HEK293 (cell line): ENCODE data around the gene USP12.
A peak's percentile ranks its signal among the peaks of the same experiment; 100 is the strongest.

Experiments used
- CTCF ChIA-PET: fragments of 350-600 bp; formaldehyde crosslinking; extraction: SDS; loops from one replicate; lab custom pipeline; 2021; ENCODE audit warnings: antibody characterized with exemption; lab: Yijun Ruan, JAX
- POLR2A ChIA-PET: fragments of 300-600 bp; formaldehyde crosslinking; extraction: SDS; loops from one replicate; lab custom pipeline; 2020; ENCODE audit warnings: antibody characterized with exemption, inconsistent platforms; lab: Yijun Ruan, JAX
- H3K27ac ChIP-seq: fragments of 200-500 bp; sonication (Bioruptor generic); 2 replicates; pipeline ENCODE4 v1.5.1; 2014; ENCODE audit warnings: low read depth, low read length, control low read depth, inconsistent platforms; ENCODE audit errors: extremely low read depth
- H3K36me3 ChIP-seq, 2 experiments: fragments of 200-500 bp in 1 of 2; sonication (Bioruptor generic) in 1 of 2; 1 replicate in 1 of 2; 2 replicates in 1 of 2; pipeline ENCODE4 v1.5.1; 2014 to 2017; ENCODE audit warnings: inconsistent platforms in 2 of 2, low read length in 2 of 2; ENCODE audit not compliant: control insufficient read depth in 2 of 2, insufficient read depth in 1 of 2
- H3K4me1 ChIP-seq: fragments of 200-500 bp; sonication (Bioruptor generic); 2 replicates; pipeline ENCODE4 v1.5.1; 2014; ENCODE audit warnings: mild to moderate bottlenecking, low read length, inconsistent platforms; ENCODE audit not compliant: control insufficient read depth, insufficient read depth
- H3K4me3 ChIP-seq: 2 replicates; pipeline ENCODE4 v1.5.1; 2011; ENCODE audit warnings: low read depth, mild to moderate bottlenecking, control low read depth, low read length, moderate library complexity
- H3K9me3 ChIP-seq: fragments of 200-500 bp; sonication (Bioruptor generic); 2 replicates; pipeline ENCODE4 v1.5.1; 2014; ENCODE audit warnings: low read depth, low read length, inconsistent platforms; ENCODE audit not compliant: control insufficient read depth, insufficient read depth
- EGR2 ChIP-seq: fragments of 450-650 bp; formaldehyde crosslinking; IDR thresholded peaks from 2 replicates; pipeline ENCODE4 v1.5.1; 2016; ENCODE audit warnings: low read depth, missing biosample characterization, missing genetic modification characterization
- HOXD13 ChIP-seq: sonication (generic); formaldehyde crosslinking; IDR thresholded peaks from 2 replicates; pipeline ENCODE4 v1.8.0; 2022; ENCODE audit warnings: missing genetic modification reagents, borderline replicate concordance
- KLF8 ChIP-seq: fragments of 450-650 bp; formaldehyde crosslinking; IDR thresholded peaks from 2 replicates; pipeline ENCODE4 v1.5.1; 2016; ENCODE audit warnings: missing biosample characterization, missing genetic modification characterization
- OSR2 ChIP-seq: fragments of 450-650 bp; formaldehyde crosslinking; IDR thresholded peaks from 2 replicates; pipeline ENCODE4 v1.5.1; 2016; ENCODE audit warnings: missing biosample characterization, missing genetic modification characterization
- REPIN1 ChIP-seq: fragments of 450-650 bp; formaldehyde crosslinking; IDR thresholded peaks from 2 replicates; pipeline ENCODE4 v1.5.1; 2017; ENCODE audit warnings: missing biosample characterization, missing genetic modification characterization, low read depth
- SP7 ChIP-seq: fragments of 450-650 bp; formaldehyde crosslinking; IDR thresholded peaks from 2 replicates; pipeline ENCODE4 v1.5.1; 2016; ENCODE audit warnings: missing biosample characterization, missing genetic modification characterization
- ZFHX2 ChIP-seq: fragments of 450-650 bp; formaldehyde crosslinking; conservative IDR thresholded peaks from 2 replicates; pipeline ENCODE4 v1.5.1; 2016; ENCODE audit warnings: missing biosample characterization, missing genetic modification characterization
- ZFP69B ChIP-seq: fragments of 450-650 bp; formaldehyde crosslinking; IDR thresholded peaks from 2 replicates; pipeline ENCODE4 v1.5.1; 2016; ENCODE audit warnings: missing biosample characterization, missing genetic modification characterization
- ZIC2 ChIP-seq: fragments of 450-650 bp; formaldehyde crosslinking; IDR thresholded peaks from 2 replicates; pipeline ENCODE4 v1.5.1; 2016; ENCODE audit warnings: missing biosample characterization, missing genetic modification characterization
- ZNF112 ChIP-seq: fragments of 450-650 bp; formaldehyde crosslinking; IDR thresholded peaks from 2 replicates; pipeline ENCODE4 v1.5.0; 2017; ENCODE audit warnings: missing biosample characterization, missing genetic modification characterization
- ZNF202 ChIP-seq: fragments of 450-650 bp; formaldehyde crosslinking; IDR thresholded peaks from 2 replicates; pipeline ENCODE4 v1.5.1; 2016; ENCODE audit warnings: missing biosample characterization, missing genetic modification characterization, borderline replicate concordance
- ZNF266 ChIP-seq: fragments of 450-650 bp; formaldehyde crosslinking; IDR thresholded peaks from 2 replicates; pipeline ENCODE4 v1.5.1; 2016; ENCODE audit warnings: missing biosample characterization, missing genetic modification characterization, low read depth
- ZNF544 ChIP-seq: fragments of 450-650 bp; formaldehyde crosslinking; IDR thresholded peaks from 2 replicates; pipeline ENCODE4 v1.5.0; 2017; ENCODE audit warnings: missing biosample characterization, missing genetic modification characterization
- ZNF548 ChIP-seq: fragments of 450-650 bp; formaldehyde crosslinking; IDR thresholded peaks from 2 replicates; pipeline ENCODE4 v1.5.1; 2016; ENCODE audit warnings: missing biosample characterization, missing genetic modification characterization
- ZNF549 ChIP-seq: fragments of 450-650 bp; IDR thresholded peaks from 2 replicates; pipeline ENCODE4 v1.5.1; 2018; ENCODE audit warnings: missing biosample characterization, missing genetic modification characterization, mild to moderate bottlenecking, inconsistent platforms, moderate library complexity
- ZNF571 ChIP-seq: fragments of 450-650 bp; formaldehyde crosslinking; IDR thresholded peaks from 2 replicates; pipeline ENCODE4 v1.5.0; 2017; ENCODE audit warnings: missing biosample characterization, missing genetic modification characterization
- ZNF585B ChIP-seq: fragments of 450-650 bp; formaldehyde crosslinking; IDR thresholded peaks from 2 replicates; pipeline ENCODE4 v1.5.1; 2016; ENCODE audit warnings: missing biosample characterization, missing genetic modification characterization
- ZNF600 ChIP-seq: fragments of 450-650 bp; formaldehyde crosslinking; IDR thresholded peaks from 2 replicates; pipeline ENCODE4 v1.5.1; 2016; ENCODE audit warnings: missing biosample characterization, missing genetic modification characterization
- TF ChIP-seq, protein P1 (sequence below): fragments of 450-650 bp; formaldehyde crosslinking; IDR thresholded peaks from 2 replicates; pipeline ENCODE4 v1.5.1; 2016; ENCODE audit warnings: missing biosample characterization, missing genetic modification characterization
- TF ChIP-seq, protein P2 (sequence below): fragments of 450-650 bp; formaldehyde crosslinking; IDR thresholded peaks from 2 replicates; pipeline ENCODE4 v1.5.1; 2017; ENCODE audit warnings: missing biosample characterization, missing genetic modification characterization
- TF ChIP-seq, protein P3 (sequence below): fragments of 450-650 bp; formaldehyde crosslinking; IDR thresholded peaks from 2 replicates; pipeline ENCODE4 v1.5.1; 2017; ENCODE audit warnings: missing biosample characterization, missing genetic modification characterization

USP12 gene

DNA sequence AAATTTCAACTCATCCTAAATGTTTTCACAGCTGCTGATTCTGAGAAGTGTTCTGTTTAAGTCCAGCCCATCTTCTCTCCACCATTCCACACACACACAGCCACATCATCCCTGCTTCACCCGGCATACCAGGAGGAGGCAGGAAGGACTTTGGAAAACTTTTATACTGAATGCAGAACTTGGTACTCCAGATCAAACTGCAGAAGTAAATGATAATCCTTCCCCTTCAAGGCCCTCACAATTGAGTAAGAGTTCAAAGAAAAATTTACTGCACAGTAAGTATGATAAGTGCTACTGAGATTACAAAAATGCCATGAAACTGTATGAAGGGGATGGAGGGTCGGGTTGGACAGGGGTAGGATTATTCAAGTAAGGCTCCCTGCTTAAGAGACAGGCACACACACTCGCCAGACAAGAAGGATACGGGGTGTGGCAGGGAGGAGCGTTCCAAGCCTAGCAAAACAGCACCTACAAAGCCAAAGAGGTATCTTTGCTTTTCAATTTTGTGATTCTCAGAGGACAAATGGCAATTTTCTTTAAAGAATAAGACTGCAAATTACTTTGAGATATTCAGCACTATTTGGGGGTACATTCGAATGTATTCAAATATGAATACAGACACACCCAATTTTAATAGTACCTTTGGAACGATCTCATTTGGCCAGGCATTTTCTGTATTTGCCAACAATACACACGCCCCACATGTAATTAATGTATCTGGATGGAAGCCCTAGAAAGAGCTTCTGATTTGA is 2.5 kb downstream of the USP12 start:
- TF ChIP-seq ZNF544 (no peak), ZNF202 (tag by site-specific recombination) (no peak), OSR2 (tag by site-specific recombination) (no peak), ZNF600 (tag by site-specific recombination) (peak; percentile 92)
- TF ChIP-seq, protein P1, sequence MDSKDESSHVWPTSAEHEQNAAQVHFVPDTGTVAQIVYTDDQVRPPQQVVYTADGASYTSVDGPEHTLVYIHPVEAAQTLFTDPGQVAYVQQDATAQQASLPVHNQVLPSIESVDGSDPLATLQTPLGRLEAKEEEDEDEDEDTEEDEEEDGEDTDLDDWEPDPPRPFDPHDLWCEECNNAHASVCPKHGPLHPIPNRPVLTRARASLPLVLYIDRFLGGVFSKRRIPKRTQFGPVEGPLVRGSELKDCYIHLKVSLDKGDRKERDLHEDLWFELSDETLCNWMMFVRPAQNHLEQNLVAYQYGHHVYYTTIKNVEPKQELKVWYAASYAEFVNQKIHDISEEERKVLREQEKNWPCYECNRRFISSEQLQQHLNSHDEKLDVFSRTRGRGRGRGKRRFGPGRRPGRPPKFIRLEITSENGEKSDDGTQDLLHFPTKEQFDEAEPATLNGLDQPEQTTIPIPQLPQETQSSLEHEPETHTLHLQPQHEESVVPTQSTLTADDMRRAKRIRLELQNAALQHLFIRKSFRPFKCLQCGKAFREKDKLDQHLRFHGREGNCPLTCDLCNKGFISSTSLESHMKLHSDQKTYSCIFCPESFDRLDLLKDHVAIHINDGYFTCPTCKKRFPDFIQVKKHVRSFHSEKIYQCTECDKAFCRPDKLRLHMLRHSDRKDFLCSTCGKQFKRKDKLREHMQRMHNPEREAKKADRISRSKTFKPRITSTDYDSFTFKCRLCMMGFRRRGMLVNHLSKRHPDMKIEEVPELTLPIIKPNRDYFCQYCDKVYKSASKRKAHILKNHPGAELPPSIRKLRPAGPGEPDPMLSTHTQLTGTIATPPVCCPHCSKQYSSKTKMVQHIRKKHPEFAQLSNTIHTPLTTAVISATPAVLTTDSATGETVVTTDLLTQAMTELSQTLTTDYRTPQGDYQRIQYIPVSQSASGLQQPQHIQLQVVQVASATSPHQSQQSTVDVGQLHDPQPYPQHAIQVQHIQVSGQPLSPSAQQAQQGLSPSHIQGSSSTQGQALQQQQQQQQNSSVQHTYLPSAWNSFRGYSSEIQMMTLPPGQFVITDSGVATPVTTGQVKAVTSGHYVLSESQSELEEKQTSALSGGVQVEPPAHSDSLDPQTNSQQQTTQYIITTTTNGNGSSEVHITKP (tag by site-specific recombination), result peak; percentile 78
- TF ChIP-seq, protein P2, sequence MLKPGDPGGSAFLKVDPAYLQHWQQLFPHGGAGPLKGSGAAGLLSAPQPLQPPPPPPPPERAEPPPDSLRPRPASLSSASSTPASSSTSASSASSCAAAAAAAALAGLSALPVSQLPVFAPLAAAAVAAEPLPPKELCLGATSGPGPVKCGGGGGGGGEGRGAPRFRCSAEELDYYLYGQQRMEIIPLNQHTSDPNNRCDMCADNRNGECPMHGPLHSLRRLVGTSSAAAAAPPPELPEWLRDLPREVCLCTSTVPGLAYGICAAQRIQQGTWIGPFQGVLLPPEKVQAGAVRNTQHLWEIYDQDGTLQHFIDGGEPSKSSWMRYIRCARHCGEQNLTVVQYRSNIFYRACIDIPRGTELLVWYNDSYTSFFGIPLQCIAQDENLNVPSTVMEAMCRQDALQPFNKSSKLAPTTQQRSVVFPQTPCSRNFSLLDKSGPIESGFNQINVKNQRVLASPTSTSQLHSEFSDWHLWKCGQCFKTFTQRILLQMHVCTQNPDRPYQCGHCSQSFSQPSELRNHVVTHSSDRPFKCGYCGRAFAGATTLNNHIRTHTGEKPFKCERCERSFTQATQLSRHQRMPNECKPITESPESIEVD (tag by site-specific recombination), result no peak
- Histone ChIP-seq H3K36me3 (no peaks in the 10 kb centered on the region), H3K4me1 (peaks cover 16% of the 10 kb centered on the region), H3K4me3 (no peak overlapping the region), H3K27ac (no peak overlapping the region), H3K9me3 (no peaks in the 10 kb centered on the region)
- ChIA-PET POLR2A (no interaction called here), CTCF (interaction anchor here (1.6 to 2.1 kb wide), 2 partner anchors 184 to 222 kb away, joined by 7 to 13 read pairs; no protein-coding TSS in a partner anchor)

DNA sequence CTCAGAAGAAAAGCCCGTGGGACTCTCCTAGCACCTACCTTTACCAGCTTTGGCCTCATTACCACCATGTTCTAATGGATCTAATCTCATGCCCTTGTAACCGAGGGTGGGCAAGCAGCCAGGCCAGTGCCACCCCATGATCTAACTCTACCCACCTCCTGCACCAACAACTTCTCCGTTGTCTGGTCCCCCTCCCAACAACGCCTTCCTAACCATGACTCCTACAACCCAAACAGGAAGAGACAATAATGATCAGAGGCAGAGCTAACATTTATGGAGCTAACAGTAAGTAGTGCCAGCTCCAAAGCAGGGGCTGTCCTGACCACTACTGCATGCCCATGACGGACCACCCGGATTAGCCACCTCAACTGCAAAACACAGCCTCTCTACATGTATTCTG is 3.5 kb downstream of the USP12 start:
- no peak overlapping the region for H3K4me3 ChIP-seq
- H3K9me3 ChIP-seq, result no peaks in the 10 kb centered on the region
- ChIA-PET CTCF (interaction anchor here (1.4 to 1.6 kb wide), 2 partner anchors 183 to 221 kb away, joined by 4 to 13 read pairs; no protein-coding TSS in a partner anchor), POLR2A (no interaction called here)
- TF ChIP-seq ZFP69B (tag by site-specific recombination) (no peak), EGR2 (tag by site-specific recombination) (peak; percentile 47; the same call in 1 of the 2 replicates), KLF8 (tag by site-specific recombination) (no peak), HOXD13 (no peak), ZFHX2 (tag by site-specific recombination) (peak; percentile 56), ZNF266 (tag by site-specific recombination) (no peak), ZNF549 (tag by site-specific recombination) (no peak), ZNF548 (tag by site-specific recombination) (no peak), REPIN1 (tag by site-specific recombination) (no peak), SP7 (no peak), ZNF112 (tag by site-specific recombination) (no peak), ZIC2 (tag by site-specific recombination) (no peak), ZNF600 (tag by site-specific recombination) (peak; percentile 63), ZNF571 (no peak), ZNF585B (no peak)
- TF ChIP-seq, protein P1 (tag by site-specific recombination), result peak; percentile 47; the same call in 1 of the 2 replicates
- TF ChIP-seq, protein P3, sequence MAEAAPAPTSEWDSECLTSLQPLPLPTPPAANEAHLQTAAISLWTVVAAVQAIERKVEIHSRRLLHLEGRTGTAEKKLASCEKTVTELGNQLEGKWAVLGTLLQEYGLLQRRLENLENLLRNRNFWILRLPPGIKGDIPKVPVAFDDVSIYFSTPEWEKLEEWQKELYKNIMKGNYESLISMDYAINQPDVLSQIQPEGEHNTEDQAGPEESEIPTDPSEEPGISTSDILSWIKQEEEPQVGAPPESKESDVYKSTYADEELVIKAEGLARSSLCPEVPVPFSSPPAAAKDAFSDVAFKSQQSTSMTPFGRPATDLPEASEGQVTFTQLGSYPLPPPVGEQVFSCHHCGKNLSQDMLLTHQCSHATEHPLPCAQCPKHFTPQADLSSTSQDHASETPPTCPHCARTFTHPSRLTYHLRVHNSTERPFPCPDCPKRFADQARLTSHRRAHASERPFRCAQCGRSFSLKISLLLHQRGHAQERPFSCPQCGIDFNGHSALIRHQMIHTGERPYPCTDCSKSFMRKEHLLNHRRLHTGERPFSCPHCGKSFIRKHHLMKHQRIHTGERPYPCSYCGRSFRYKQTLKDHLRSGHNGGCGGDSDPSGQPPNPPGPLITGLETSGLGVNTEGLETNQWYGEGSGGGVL (tag by site-specific recombination), result peak; percentile 34; the same call in 1 of the 2 replicates
- no peak overlapping the region for H3K27ac ChIP-seq
- peaks cover 16% of the 10 kb centered on the region for H3K4me1 ChIP-seq
- no peaks in the 10 kb centered on the region for H3K36me3 ChIP-seq
